Right hindlimb (tissue), 1 donor: ENCODE data around the gene ZNF335.

Source experiments
- DNase-seq: peaks from one replicate; pipeline ENCODE4 v3.0.0-alpha.2; 2018

Gene ZNF335

GRCh38 chr20:45950330-45950646 lies 21.7 kb downstream of the ZNF335 start:
- no peak for DNase-seq

DNA sequence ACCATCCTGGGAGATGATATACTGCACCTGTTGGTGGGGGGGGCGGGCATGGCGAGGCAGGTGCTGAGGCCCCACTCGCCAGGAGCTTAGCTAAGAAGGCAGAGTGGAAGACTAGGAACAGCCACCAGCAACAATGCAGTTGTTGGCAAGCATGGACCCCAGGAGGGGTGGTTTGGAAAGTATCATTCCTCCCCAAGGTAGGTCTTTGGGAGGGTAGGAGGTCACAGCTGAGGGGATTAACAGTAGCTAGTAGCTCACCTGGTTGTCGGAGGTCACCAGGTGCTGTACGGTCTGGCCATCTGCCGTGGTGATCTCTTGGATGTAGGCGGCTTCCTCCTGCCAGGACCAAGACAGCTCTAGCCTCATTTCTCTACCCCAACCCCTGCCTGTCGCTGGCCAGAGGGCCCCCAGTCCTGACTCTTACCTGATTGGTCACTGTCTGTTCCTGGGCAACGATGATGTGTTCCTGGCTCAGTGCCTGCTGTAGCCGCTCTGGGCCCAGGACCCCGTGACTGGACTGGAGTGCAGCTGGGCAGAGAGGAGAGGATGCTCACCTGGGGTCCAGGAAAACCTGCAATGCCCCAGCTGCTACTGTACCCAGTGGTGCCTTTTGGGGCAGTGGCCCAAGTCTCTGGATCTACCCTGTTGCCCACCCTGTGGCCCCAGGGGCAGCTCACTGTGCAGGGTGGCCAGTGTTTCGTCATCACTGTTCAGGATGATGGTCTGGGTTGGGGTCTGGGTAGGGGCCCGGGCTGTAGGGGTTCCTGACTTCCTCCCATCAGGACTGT lies 22.3 kb downstream of the ZNF335 start:
- DNase-seq: no peak

DNA sequence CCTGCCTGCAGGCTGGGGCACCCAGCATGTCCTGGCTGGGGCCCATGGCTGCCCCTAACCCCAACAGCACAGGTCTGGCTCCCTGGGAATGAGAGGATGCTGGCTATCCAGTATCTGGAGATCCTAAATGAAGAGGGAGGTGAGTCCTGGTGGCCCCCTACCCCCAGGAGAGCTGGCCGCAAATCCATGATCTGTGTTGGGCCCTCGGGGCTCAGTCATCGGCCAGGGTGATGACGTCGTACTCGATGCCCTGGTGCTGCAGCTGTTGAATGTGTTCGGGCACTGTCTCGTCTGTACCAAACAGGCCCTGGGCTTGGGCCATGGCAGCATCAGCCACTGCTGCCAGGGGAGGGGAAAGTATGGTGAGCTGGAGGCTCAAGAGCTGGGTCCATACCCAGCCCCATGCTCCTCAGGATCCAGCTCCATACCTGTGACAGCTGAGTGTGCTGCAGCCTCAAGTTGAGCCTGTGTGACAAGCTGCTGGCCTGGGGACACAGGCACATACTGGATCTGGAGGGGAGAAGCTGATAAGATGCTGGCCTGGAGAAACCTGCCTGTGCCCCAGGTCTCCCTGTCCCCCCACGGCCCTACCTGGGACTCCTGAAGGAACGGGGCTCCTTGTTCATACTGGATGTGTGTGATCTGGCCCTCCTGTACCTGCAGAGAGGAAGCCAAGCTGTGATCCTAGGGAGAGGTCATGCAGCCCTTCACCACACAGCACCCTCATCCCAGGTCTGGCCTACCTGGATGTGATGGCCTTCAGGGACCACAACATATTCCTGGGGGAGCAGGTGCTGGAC lies 23.1 kb downstream of the ZNF335 start:
- no peak for DNase-seq

- DNase-seq: no peak
Measured at GRCh38 chr20:45948261-45948733, 23.7 kb downstream of the ZNF335 start.

DNA sequence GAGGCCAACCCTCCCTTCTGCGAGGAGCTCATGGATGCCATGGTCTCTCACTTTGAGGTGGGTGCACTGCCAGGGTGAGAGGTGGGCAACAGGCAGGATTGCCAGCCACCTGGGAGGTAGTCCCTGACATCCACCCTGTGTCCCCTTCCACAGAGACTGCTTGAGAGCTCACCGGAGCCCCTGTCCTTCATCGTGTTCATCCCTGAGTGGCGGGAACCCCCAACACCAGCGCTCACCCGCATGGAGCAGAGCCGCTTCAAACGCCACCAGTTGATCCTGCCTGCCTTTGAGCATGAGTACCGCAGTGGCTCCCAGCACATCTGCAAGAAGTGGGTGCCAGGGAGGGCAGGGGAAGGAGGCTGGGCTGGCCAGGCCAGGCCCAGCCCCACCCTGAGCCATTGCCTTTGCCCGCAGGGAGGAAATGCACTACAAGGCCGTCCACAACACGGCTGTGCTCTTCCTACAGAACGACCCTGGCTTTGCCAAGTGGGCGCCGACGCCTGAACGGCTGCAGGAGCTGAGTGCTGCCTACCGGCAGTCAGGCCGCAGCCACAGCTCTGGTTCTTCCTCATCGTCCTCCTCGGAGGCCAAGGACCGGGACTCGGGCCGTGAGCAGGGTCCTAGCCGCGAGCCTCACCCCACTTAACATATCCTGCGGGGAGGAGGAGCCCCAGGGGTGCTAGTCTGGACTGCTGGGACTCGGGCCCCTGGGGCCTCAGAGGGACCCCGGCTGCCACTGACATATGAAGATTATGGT lies 24.7 kb downstream of the ZNF335 start:
- no peak for DNase-seq

DNA sequence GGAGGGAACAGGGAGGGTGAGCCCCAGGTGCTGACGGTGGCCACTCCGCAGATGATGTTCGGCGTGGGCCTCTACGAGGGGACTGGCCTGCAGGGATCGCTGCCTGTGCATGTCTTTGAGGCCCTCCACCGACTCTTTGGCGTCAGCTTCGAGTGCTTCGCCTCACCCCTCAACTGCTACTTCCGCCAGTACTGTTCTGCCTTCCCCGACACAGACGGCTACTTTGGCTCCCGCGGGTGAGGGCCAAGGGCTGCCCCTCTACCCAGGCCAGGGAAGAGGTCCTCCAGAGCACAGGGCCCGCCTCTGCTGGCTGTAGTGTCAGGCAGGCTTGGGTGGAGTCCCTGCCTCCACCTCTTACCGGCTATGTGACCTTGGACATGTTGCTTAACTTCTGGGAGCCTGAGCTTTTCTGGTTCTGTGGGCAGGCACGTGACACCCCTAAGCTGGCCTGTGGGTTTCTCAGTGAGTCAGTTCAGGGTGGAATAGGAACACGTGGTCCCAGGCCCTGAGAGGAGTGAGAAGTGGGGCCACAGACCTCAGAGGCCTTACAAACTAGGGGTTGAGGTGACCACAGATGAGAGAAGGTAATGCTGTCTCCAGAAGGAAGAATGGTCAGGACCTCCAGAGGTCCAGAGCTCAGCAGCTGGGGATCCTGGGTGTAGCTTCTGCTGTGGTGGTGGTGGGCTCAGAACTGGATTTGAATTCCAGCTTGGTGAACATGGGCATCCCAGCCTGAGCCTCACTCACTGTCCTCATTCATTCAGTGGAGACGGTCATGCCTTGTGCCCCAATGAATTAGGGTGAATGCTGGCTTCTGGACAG lies 25.6 kb downstream of the ZNF335 start:
- no peak for DNase-seq

DNA sequence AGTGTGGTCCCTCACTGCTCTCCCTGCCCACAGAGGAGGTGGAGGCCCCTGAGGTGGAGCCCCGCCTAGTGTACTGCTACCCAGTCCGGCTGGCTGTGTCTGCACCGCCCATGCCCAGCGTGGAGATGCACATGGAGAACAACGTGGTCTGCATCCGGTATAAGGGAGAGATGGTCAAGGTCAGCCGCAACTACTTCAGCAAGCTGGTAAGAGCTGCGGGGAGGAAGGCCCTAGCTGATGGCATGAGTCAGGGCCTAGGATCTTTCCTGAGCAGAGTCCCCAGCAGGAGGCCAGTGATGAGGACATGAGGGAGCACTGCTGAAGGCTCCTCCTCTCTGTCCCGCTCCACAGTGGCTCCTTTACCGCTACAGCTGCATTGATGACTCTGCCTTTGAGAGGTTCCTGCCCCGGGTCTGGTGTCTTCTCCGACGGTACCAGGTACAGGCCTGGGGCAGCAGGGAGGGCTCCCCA lies 26.3 kb downstream of the ZNF335 start:
- no peak for DNase-seq

DNA sequence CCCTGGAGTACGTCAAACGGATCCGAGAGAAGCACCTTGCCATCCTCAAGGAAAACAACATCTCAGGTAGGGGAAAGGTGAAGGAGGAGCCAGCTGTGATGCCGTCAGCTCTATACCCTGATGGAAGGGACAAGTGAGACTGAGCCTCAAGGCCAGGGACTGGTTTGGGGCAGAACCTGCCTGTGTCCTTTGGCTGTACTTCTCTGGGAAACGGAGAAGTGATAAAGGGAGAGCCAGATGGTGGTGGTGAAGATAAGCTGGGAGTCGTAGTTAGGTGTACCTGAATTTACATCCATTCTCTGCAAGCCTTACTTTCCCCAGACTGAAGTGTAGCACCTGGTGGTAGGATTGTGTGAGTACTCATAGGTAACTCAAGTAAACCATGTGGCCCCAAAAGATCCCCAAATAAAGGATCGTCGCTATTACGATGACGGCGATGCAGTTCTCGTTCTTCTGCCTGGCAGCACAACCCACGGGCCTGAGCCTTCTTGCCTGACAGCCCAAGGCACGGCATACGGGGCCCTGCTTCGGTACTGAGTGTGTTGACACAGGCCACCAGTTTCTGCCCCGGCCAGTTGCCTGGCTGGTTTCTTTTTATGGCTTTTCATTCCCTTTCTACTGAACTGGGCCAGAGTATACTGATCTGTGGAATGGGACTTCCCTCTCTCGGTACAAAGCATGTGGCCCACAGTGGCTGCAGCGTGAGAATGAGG lies 26.9 kb downstream of the ZNF335 start:
- DNase-seq: no peak

DNA sequence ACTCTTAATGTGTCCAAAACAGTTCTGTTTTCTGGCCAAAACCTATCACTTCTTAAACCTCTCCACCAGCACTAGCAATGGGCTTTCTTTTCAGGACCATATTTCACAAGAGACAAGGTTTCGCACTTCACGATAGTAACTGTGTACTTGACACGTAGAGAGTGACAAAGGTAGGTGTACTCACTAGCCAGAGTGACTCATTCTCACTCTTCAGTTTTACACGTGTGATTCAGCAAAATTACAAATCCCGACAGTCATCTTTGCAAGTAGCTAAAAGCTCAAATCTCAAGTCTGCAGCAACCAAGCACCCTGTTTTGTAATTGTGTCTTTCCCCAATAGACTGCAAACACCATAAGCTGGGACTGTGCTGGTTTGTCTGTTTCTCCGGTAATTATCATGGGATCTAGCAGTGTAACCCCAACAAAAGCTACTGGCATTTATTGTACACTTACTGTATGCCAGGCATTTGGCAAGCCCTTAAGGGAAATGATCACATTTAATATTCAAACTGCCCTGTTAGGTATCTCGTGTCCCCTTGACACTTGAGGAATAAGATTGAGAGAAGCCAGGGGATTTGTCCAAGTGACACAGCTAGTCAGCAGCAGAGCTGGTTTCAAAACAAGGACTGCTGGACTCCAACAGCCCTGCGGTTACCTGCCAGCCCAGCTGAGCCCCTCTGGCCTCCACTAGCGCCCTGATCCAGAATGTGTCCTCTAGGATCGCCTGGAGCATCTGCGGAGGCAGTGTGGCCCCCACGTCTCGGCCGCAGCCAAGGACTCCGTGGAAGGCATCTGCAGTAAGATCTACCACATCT lies 27.6 kb downstream of the ZNF335 start:
- no peak for DNase-seq

GRCh38 chr20:45943613-45944012 lies 28.4 kb downstream of the ZNF335 start:
- DNase-seq: no peak

- no peak for DNase-seq
Measured at GRCh38 chr20:45940469-45940868, 31.5 kb downstream of the ZNF335 start.

- no peak for DNase-seq
Measured at GRCh38 chr20:45940053-45940452, 31.9 kb downstream of the ZNF335 start.

DNA sequence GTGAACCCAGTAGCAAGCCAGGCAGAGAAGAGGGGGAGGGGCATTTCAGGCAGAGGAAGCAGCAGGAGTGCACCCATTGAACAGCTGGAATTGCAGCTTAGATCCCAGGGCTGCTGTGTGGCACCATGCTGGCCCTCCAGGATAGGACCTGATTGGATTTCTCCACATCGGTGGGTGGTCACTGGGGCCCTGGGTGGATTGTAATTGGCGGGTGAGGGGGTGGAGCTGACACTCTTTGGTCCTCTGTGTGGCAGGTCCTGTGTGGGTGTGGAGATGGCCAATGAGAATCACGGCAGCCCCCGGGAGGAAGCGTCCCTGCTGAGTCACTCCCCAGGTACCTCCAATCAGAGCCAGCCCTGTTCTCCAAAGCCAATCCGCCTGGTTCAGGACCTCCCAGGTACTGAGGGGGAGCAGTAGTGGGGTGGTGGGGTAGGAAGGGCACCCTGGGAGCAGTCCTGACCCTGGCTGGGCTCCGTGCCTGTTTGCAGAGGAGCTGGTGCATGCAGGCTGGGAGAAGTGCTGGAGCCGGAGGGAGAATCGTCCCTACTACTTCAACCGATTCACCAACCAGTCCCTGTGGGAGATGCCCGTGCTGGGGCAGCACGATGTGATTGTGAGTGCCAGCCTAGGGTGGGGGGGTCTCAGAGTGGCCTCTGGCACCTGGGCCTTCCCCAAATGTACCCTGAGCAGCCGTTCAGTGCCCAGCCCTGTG lies 33.1 kb downstream of the ZNF335 start:
- no peak for DNase-seq

DNA sequence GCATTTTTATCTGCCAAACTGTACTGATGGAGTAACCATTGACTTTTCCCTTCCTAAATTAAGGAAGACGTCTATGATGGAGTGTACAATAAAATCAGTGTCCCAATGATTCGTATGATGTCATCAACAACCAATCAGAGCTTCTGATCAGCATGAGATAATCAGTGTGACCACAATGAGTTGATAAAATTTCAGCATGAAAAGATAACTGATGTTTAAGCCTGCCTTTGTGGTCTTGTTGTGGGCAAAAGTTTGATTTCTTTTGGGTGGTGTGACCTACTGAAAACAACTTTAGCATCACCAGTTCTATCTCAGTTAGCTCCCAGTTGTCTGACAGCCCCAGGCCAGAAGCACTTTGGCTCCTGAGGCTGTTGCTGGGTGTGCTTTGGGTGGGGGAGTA lies 34.2 kb downstream of the ZNF335 start:
- no peak for DNase-seq

DNA sequence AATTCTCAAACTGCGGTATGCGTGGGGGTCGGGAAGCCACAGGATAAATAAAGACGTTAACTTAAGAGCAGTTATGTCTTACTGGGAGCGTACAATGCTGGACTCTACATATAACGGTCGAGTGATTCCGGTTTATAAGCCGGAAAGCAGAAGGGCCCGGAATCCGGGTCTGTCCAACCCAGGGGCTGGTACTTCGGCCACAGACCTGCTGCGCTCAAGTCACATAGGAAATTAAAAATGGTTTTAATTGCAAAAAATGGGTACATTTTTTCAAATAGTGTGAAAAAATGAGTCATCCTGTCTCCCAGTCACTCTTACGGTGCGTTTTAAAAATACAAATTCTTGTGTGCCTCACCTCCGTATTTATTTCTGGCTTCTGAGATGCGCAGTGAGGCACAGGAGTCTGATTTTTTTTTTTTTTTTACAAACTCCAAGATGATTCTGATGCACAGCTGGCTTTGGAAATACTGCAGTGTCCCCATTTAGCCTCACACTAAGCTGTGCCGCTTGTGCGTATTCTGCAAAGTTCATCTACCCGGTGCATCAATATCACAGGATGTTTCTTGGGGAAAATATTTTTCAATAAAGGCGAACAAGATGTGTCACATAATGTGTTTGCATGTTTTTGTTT lies 36.5 kb downstream of the ZNF335 start:
- no peak for DNase-seq

- DNase-seq: peak; percentile 98
Measured at GRCh38 chr20:45934586-45935415, 37.2 kb downstream of the ZNF335 start, which contains the start of gene PCIF1. Gene PCIF1 (plus strand): TSS chr20:45934683. CDS start chr20:45939000, 4,317 bp downstream.

DNA sequence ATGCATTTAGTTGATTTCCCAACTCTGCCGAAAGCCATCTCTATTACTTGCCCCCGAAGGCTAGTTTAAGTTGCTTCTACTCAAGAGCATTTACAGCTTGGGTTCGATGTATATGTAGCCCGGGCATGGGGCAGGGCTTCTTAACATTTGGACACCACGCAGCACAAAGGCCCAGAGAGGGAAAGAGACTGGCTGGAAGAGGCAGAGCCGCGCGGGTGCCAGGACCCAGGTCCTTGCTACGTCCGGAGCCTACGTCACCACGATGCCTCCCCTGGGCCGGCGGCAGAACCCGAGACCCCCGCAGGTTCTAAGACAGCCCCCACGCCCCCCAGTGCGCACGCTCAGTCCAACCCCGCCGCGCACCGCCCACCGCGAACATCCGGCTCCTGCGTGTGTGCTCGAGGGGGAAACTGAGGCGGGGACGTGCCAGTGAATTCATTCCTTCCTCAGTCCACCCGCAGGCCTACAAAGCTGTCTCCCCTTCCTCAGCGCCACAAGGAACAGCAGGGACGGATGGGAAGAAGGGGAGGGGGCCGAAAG lies 37.9 kb downstream of the ZNF335 start:
- DNase-seq: peak; percentile 89
